Measurements from ENCODE around the gene OR6K2.

DNA sequence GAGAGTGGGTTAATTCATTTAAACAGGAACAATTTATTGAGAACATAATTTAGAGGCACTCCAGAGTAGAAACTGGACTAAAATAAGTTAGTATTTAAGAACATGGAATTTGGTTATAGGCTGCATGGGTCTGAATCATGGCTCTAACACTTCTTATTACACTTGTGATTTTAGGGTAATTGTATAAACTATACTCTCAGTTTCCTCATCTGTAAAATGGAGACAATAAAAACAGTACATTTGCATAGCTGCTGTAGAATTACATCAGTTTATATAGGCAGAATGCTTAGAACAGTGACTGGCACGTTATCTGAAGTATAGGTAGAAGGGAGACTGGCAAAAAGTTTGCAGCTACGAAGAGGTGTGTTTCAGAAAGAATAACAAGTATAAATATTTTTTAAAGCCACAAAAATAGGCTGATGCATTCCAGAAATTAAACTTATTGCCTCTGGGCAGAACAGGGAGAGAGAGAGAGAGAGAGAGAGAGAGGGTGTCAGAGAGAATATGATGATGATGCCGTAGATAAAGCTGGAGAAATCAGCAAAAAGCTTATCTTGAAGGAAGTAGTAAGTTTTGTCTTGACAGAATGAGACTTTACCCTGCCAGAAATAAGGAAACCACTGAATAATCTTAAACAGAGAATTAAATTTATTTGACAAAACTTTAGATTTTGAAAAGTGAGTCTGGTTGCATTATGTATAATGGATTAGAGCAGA is 28.2 kb upstream of the OR6K2 start:
- TF ChIP-seq EZH2 (IDR thresholded peaks at IDR 0.05; ENCODE audit: borderline replicate concordance) = no peak
- TF ChIP-seq, protein P1, sequence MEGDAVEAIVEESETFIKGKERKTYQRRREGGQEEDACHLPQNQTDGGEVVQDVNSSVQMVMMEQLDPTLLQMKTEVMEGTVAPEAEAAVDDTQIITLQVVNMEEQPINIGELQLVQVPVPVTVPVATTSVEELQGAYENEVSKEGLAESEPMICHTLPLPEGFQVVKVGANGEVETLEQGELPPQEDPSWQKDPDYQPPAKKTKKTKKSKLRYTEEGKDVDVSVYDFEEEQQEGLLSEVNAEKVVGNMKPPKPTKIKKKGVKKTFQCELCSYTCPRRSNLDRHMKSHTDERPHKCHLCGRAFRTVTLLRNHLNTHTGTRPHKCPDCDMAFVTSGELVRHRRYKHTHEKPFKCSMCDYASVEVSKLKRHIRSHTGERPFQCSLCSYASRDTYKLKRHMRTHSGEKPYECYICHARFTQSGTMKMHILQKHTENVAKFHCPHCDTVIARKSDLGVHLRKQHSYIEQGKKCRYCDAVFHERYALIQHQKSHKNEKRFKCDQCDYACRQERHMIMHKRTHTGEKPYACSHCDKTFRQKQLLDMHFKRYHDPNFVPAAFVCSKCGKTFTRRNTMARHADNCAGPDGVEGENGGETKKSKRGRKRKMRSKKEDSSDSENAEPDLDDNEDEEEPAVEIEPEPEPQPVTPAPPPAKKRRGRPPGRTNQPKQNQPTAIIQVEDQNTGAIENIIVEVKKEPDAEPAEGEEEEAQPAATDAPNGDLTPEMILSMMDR (IDR thresholded peaks at IDR 0.05; ENCODE audit: poor library complexity) = no peak
